Measurements from ENCODE around the gene ARHGAP8.

The ARHGAP8 gene

GRCh38 chr22:44724859-44725258 lies 27.5 kb upstream of the ARHGAP8 start:
- no peak for DNase-seq (ENCODE audit: low read depth in 3 of 3)

DNA sequence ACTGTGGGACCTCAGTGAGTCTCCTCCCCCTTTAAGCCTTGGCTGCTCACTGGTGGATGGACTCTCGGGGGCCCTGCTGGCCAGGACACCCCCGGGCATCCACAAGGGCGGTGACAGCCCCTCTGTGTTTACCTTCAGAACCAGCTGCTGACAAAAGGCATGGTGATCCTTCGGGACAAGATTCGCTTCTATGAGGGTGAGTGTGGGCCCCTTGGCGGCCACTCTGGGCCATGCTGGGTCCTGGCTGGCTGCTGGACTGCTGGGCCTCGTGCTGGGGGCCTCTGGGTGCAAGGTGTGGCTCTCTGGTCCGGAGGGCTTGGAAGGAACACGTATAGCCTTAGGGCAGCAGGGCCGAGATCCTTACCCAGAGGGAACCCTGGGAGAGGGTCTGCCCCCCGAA lies 25.9 kb upstream of the ARHGAP8 start:
- DNase-seq (ENCODE audit: low read depth in 3 of 3): no peak

DNA sequence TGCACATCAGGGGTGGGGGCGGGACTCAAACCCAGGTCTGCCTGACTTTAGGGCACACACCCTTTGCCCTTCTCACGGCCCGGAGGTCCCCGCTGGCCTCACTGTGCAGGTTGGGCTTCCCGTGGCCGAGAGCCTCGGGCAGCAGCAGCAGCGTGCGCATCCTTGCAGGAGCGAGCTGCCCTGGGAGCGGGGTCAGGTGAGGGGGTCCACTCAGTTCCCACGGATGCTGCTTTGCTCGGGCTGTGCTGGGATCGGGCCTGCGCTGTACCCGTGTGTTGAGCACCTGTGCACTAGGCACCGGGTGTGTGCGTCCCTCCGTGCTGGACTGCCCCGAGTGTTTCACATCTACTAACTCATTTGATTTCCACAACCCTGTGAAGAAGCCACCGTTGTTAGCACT lies 25.2 kb upstream of the ARHGAP8 start:
- no peak for DNase-seq (ENCODE audit: low read depth in 3 of 3)

DNA sequence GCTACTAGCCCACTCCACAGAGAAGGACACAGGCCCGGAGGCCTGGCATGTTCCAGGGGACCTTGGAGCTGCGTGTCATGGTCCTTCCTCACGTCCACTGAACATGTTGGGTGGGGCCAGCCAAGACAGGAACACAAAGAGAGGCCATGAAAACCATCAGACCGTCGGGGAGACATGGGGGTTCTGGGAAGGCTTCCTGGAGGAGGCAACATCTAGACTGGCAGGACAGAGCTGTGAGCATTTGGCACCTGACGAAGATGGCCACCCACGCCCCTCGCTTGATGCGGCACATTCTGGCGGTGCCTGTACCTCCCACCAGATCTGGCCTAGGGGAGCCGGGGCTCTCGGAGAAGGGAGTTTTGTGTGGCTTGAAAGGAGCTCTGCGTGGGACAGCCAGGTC lies 24.7 kb upstream of the ARHGAP8 start:
- no peak for DNase-seq (ENCODE audit: low read depth in 3 of 3)

- no peak for DNase-seq (ENCODE audit: low read depth in 3 of 3)
Measured at GRCh38 chr22:44728761-44729324, 23.5 kb upstream of the ARHGAP8 start.

- DNase-seq (ENCODE audit: low read depth in 3 of 3): no peak
Measured at GRCh38 chr22:44729391-44730021, 22.9 kb upstream of the ARHGAP8 start.

DNA sequence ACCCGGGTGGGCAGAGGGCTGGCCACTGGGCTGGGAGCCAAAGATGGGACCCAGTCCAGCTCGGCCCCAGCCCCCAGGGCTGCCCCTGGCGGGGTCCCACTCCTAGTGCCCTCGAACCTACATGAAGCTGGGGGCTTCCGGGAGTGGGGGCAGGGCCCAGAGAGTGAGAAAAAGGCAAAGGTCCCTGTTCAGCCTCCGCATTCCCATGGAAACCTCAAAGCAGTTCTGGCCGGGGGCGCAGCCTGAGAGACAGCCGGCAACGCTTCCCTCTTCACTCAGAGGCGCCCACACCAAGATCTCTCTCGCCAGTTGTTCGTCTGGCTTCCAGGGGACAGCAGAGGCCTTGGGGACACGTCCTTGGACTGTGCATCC lies 22.4 kb upstream of the ARHGAP8 start:
- DNase-seq (ENCODE audit: low read depth in 3 of 3): no peak

DNA sequence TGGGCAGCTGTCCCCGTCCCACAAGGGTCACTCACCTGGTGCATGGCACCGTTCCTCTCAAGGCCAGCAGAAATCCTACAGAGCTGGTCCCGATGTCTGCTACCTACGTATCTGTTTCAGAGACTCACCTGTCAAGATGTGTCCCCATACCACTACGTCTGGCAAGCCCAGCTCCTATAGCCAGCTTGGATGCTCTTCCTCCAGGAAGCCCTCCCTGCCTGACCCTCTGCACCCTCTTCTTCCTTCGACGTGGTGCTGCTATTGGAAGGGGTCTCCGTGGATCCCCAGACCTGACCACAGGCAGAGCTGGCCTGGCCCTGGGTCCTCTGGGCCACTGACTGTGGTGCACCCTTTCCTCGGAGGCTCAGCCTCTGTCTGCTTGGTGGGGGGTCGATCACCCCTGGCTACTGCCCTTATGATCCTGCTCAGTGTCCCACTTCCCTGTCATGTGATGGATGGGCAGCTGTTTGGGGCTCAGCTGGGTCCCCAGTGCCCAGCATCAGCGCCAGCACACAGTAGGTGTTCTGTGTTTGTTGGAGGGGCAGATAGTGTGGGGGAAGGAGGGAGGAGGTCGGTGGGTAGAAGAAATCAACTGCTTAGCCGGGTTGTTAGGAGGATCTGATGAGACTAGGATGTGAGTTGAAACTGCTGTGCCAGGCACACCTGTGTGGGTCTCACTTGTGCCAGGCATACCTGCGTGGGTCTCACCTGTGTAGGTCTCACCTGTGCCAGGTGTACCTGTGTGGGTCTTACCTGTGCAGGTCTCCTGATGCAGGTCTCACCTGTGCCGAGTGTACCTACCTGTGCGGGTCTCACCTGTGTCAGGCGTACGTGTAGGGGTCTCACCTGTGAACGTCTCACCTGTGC lies 21.7 kb upstream of the ARHGAP8 start:
- no peak for DNase-seq (ENCODE audit: low read depth in 3 of 3)

DNA sequence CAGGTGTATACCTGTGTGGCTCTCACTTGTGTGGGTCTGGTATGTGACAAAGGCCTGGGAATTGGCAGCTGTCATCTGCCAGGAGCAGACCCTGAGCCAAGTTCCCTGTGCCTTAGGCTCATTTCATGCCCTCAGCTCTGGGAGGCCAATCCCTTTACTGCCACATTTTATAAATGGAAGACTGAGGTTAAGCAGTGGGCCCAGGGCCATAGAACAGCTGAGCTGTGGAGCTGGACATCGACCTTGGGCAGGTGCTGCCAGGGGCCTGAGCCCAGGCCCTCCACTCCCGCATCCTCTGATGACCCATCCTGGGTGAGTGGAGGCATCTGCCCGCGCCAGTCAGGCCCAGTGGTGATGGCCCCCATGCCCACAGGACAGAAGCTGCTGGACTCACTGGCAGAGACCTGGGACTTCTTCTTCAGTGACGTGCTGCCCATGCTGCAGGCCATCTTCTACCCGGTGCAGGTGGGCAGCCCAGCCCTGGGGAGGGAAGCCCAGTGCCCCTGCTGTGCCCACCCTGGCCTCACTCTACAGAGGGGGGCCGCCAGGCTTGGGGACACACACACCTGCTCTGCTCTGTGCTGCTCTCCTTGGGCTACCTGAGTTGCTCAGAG lies 20.9 kb upstream of the ARHGAP8 start:
- no peak for DNase-seq (ENCODE audit: low read depth in 3 of 3)

DNA sequence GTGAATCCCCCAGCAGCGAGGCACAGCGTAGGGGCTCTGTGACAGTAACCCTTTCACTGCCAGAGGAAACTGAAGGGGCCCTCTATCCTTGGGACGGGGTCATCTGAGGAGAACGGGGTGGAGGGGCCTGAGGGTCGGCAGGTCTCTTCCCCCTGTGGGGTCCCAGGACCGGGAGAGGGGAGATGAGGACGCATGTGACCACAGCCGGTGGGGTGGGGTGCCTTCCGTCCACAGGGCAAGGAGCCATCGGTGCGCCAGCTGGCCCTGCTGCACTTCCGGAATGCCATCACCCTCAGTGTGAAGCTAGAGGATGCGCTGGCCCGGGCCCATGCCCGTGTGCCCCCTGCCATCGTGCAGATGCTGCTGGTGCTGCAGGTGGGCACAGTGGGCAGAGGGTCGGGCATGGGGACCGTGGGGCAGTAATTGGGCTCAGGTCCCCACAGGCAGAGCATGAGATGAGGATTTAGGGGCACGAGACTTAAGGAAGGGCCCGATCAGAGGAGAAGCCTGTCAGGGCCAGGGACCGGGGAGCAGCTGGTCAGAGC lies 20.3 kb upstream of the ARHGAP8 start:
- no peak for DNase-seq (ENCODE audit: low read depth in 3 of 3)

GRCh38 chr22:44732661-44733060 lies 19.7 kb upstream of the ARHGAP8 start:
- no peak for DNase-seq (ENCODE audit: low read depth in 3 of 3)

GRCh38 chr22:44733426-44734106 lies 18.8 kb upstream of the ARHGAP8 start:
- no peak for DNase-seq (ENCODE audit: low read depth in 3 of 3)

GRCh38 chr22:44734278-44734677 lies 18.1 kb upstream of the ARHGAP8 start:
- no peak for DNase-seq (ENCODE audit: low read depth in 3 of 3)

DNA sequence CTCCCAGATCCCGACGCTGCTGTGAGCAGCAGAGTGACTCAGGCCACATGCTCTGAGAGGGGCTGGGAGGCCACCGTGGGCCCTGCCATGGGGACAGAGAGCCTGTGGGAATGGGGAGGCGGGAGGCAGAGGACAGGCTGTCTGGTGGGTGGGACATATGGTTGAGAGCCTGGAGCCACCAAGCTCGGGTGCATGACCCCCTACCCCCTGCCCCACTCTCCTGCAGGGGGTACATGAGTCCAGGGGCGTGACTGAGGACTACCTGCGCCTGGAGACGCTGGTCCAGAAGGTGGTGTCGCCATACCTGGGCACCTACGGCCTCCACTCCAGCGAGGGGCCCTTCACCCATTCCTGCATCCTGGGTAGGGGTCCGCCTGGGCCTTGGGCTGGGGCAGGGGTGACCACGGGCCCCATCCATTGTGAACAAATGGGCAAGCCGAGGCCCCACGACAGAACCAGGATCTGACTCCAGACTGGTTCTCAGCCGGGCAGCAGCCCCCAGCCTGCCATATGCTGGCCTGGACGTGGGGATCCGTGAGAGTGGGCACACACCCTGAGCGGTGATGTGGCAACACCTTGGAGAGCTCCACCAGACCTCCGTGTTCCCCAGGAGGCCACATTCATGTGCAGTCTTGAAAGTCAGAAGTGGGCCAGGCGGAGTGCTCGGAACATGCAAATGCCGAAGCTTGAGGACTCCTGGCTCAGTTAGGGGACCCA lies 17.4 kb upstream of the ARHGAP8 start:
- DNase-seq (ENCODE audit: low read depth in 3 of 3): no peak

GRCh38 chr22:44735518-44736428 lies 16.6 kb upstream of the ARHGAP8 start:
- peak; percentile 68 to 84 (median 73) for DNase-seq (ENCODE audit: low read depth in 3 of 3)

GRCh38 chr22:44736581-44737405 lies 15.6 kb upstream of the ARHGAP8 start:
- DNase-seq (ENCODE audit: low read depth in 3 of 3): no peak

DNA sequence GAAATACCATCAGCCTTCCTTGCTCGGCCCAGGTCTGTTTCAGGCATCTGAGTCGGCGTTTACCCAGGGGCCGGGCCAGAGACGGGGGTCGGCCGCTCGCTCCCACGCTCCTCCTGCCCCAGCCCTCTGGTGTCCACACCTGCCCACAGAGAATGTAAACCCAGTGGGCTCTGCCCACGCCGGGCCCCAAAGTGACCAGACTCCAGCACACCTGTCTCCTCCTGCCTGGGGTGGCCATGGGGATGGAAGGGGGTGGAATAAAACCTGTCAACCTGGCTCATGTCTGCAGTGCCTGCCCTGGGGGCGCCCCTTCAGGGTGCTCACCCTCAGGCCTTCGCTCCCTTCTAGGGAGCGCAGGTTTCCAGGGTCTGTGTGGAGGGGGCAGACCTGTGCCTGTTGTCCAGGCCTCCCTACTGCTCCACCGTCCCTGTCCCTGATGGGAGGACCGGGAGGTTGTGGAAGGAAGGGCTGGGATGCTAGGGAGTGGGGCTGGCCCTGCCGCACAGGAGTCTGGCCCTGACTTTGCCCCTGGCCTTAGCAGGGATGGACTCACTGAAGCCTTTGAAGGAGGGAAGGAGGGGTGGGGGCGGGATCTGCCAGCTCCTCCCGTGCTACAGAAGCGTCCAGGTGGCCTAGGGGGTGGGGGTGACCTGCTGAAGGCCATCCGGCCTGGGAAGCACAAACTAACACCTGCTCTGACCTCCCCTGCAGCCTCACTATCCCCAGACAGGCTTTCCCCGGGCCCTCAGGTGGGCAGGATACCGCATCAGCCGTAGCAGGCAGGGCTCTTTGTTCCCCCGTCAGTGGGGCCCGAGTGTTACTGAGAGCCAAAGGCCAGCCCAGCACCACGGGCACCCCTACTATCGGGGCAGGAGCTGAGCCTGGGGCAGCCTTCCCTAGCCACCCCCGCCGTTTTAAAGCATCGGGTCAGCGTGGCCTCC lies 14.7 kb upstream of the ARHGAP8 start:
- DNase-seq (ENCODE audit: low read depth in 3 of 3): no peak

GRCh38 chr22:44738347-44738715 lies 14.0 kb upstream of the ARHGAP8 start:
- DNase-seq (ENCODE audit: low read depth in 3 of 3): no peak
